ENCODE data around the gene SIK3.

DNA sequence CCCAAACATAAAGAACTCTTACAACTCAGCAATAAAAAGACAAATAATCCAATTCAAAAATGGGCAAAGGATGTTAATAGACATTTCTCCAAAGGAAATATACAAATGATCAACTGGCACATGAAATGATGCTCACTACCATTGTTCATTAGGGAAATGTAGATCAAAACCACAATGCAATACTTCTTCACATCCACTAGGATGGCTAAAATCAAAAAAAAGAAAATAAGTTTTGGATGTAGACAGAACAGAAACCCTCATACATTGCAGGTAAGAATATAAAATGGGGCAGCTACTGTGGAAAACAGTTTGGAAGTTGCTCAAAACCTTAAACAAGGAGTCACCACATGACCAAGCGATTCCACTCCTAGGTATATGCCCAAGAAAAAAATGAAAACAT lies 16.3 kb downstream of the SIK3 start:
- TF ChIP-seq POLR2A (IDR thresholded peaks at IDR 0.05), result no peak
- TF ChIP-seq, protein P1, sequence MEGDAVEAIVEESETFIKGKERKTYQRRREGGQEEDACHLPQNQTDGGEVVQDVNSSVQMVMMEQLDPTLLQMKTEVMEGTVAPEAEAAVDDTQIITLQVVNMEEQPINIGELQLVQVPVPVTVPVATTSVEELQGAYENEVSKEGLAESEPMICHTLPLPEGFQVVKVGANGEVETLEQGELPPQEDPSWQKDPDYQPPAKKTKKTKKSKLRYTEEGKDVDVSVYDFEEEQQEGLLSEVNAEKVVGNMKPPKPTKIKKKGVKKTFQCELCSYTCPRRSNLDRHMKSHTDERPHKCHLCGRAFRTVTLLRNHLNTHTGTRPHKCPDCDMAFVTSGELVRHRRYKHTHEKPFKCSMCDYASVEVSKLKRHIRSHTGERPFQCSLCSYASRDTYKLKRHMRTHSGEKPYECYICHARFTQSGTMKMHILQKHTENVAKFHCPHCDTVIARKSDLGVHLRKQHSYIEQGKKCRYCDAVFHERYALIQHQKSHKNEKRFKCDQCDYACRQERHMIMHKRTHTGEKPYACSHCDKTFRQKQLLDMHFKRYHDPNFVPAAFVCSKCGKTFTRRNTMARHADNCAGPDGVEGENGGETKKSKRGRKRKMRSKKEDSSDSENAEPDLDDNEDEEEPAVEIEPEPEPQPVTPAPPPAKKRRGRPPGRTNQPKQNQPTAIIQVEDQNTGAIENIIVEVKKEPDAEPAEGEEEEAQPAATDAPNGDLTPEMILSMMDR (IDR thresholded peaks at IDR 0.05), result peak in 4 of 6 experiments; percentile 6 to 24 (median 8)
